Suprapubic skin (tissue), 4 donors: ENCODE data around the gene MID2. TPM values are rescaled to one million over a fixed set of nuclear protein-coding genes. Genes with fewer than 3 reads are reported as not detected.

Experiments
- DNase-seq, 2 donors: peaks; one replicate each; pipeline ENCODE4 v3.0.0-alpha.2; 2019; ENCODE audit warnings: low spot score in 2 of 2
- H3K27ac ChIP-seq: fragments of 200-600 bp; sonication (generic); one replicate; pipeline ENCODE4 v1.5.1; 2019
- H3K27me3 ChIP-seq: fragments of 200-600 bp; sonication (generic); one replicate; pipeline ENCODE4 v1.5.1; 2019
- H3K36me3 ChIP-seq: fragments of 200-600 bp; sonication (generic); one replicate; pipeline ENCODE4 v1.5.1; 2019
- H3K4me1 ChIP-seq: fragments of 200-600 bp; sonication (generic); one replicate; pipeline ENCODE4 v1.5.1; 2019
- H3K4me3 ChIP-seq: fragments of 200-600 bp; sonication (generic); one replicate; pipeline ENCODE4 v1.5.1; 2019; ENCODE audit warnings: mild to moderate bottlenecking
- H3K9me3 ChIP-seq: fragments of 200-600 bp; sonication (generic); one replicate; pipeline ENCODE4 v1.5.1; 2019
- EP300 ChIP-seq: sonication (generic); formaldehyde crosslinking; IDR thresholded peaks from one replicate; pipeline ENCODE4 v1.6.1; 2017; ENCODE audit warnings: antibody characterized with exemption
- POLR2A ChIP-seq, 2 donors: fragments of 450-650 bp; IDR thresholded peaks; one replicate each; pipeline ENCODE4 v1.6.1; 2017; ENCODE audit warnings: antibody characterized with exemption in 2 of 2, mild to moderate bottlenecking in 2 of 2, moderate library complexity in 2 of 2
- POLR2AphosphoS5 ChIP-seq, 3 donors: sonication (generic); formaldehyde crosslinking; IDR thresholded peaks; one replicate each; pipeline ENCODE4 v1.6.1; 2017; ENCODE audit warnings: antibody characterized with exemption in 3 of 3
- WGBS: methylation state at CpG from one replicate; pipeline ENCODE4 v1.1.5; 2018; 5-methylcytosine and 5-hydroxymethylcytosine counted together
- total RNA-seq, 4 donors: library from RNA; depleted of rRNA; stranded (reverse); fragments of >200 nt; gene quantifications; one replicate each; pipeline ENCODE4 v1.1.0, GENCODE V29; 2016
- TF ChIP-seq, protein P1 (sequence below), 2 donors: fragments of 200-600 bp in 1 of 2; fragments of 450-650 bp in 1 of 2; sonication (generic) in 1 of 2; IDR thresholded peaks; one replicate each; pipeline ENCODE4 v1.5.1; 2016 to 2019; ENCODE audit warnings: antibody characterized with exemption in 2 of 2, mild to moderate bottlenecking in 1 of 2, moderate library complexity in 1 of 2

MID2 gene, protein sequence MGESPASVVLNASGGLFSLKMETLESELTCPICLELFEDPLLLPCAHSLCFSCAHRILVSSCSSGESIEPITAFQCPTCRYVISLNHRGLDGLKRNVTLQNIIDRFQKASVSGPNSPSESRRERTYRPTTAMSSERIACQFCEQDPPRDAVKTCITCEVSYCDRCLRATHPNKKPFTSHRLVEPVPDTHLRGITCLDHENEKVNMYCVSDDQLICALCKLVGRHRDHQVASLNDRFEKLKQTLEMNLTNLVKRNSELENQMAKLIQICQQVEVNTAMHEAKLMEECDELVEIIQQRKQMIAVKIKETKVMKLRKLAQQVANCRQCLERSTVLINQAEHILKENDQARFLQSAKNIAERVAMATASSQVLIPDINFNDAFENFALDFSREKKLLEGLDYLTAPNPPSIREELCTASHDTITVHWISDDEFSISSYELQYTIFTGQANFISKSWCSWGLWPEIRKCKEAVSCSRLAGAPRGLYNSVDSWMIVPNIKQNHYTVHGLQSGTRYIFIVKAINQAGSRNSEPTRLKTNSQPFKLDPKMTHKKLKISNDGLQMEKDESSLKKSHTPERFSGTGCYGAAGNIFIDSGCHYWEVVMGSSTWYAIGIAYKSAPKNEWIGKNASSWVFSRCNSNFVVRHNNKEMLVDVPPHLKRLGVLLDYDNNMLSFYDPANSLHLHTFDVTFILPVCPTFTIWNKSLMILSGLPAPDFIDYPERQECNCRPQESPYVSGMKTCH
- total RNA-seq = 10 to 100 TPM; 31.8 to 50.9 (median 36.1) TPM

DNA sequence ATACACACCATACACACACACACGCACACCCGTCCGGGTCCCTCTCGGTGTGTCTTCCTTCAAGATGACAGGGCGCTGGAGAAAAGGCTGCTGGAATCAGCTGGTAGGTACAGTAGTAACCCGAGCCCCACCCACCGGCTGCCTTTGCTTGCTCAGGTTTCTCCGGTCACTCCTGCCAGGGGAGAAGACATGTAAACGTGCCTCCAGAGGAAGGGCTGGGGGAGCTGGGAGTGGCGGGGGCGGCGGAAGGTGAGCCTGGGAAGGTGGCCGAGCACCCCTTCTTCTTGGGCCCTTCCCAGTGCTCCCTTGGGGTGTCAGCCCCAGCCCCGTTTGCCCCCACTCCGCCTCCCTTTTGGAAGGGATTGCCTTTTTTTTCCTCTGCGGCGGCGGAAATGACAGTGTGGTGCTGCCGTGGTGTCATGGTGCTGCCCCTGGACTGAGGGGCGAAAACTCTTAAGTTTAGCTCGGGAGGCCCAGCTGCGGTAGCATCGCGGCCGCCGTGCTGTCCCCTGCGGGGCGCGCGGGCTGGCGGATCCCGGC lies at the start of gene MID2:
Gene MID2, plus strand, starts transcription at position 169 of the 540 bp plus-strand sequence. CDS start 561 bp downstream, outside the sequence.
- H3K4me1 ChIP-seq = peaks cover 19% of the 10 kb centered on the region
- peak within 1 kb of the TSS; percentile 89 for H3K27ac ChIP-seq
- DNase-seq = peak; percentile 79
- no peaks in the 10 kb centered on the region for H3K27me3 ChIP-seq
- H3K36me3 ChIP-seq = no peaks in the 10 kb centered on the region
- peak within 1 kb of the TSS; percentile 64 for H3K4me3 ChIP-seq
- H3K9me3 ChIP-seq = no peaks in the 10 kb centered on the region
- 55% methylated on average over 16 of the region's 32 CpGs for WGBS
- TF ChIP-seq EP300 = no peak
- TF ChIP-seq POLR2AphosphoS5 (IDR thresholded peaks at IDR 0.05) = no peak
- TF ChIP-seq POLR2A (IDR thresholded peaks at IDR 0.05) = no peak
- TF ChIP-seq, protein P1, sequence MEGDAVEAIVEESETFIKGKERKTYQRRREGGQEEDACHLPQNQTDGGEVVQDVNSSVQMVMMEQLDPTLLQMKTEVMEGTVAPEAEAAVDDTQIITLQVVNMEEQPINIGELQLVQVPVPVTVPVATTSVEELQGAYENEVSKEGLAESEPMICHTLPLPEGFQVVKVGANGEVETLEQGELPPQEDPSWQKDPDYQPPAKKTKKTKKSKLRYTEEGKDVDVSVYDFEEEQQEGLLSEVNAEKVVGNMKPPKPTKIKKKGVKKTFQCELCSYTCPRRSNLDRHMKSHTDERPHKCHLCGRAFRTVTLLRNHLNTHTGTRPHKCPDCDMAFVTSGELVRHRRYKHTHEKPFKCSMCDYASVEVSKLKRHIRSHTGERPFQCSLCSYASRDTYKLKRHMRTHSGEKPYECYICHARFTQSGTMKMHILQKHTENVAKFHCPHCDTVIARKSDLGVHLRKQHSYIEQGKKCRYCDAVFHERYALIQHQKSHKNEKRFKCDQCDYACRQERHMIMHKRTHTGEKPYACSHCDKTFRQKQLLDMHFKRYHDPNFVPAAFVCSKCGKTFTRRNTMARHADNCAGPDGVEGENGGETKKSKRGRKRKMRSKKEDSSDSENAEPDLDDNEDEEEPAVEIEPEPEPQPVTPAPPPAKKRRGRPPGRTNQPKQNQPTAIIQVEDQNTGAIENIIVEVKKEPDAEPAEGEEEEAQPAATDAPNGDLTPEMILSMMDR (IDR thresholded peaks at IDR 0.05) = no peak

DNA sequence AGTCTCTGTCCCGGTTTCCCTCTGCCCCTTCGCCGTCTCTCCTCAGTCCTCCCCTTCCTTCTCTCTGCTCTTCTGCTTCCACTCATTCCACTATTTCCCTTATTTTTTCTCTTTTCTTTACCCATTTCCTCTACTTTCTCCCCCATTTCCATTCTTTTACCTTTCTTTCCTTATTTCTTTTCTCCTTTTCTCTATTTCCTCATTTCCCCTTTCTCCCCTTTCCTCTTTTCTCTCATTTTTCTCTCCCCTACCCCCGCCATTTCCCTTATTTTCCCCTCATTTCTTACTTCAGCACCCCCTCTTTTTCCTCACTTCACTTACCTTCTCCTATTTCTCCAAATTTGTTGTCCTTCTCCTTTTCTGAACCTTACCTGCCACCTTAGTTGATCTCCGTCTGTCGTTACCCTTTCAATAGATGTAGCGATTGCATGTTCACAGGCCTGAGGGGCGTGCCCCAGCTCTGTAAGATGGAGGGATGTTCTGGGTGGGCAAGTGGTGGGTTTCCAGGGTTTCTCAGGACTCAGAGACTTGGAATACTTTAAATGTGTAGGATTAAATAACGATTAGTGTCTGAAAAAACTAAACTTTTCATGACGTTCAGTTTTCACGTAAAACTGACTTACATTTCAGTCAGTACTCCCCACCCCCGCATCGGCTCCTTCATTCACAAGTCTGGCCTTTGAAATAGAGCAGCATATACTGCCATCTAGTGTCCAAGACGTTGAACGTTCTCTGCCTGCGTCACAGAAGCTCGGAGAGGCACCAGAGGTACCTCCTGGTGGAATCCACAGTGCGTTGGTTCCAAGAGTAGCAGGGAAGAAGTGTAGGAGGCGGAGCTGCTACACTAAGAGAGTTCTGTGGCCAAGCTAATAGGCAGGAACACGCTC lies 48.8 kb upstream of the MID2 start:
- H3K4me3 ChIP-seq = peak overlapping the region; percentile 57
- no peaks in the 10 kb centered on the region for H3K27me3 ChIP-seq
- TF ChIP-seq, protein P1 (IDR thresholded peaks at IDR 0.05) = peak; percentile 48 to 77
- TF ChIP-seq POLR2AphosphoS5 (IDR thresholded peaks at IDR 0.05) = no peak
- H3K4me1 ChIP-seq = peaks cover 12% of the 10 kb centered on the region
- no peaks in the 10 kb centered on the region for H3K36me3 ChIP-seq
- 17% methylated on average over 19 of the region's 20 CpGs for WGBS
- no peaks in the 10 kb centered on the region for H3K9me3 ChIP-seq
- H3K27ac ChIP-seq = peak overlapping the region; percentile 82
- peak; percentile 89 to 90 for DNase-seq

DNA sequence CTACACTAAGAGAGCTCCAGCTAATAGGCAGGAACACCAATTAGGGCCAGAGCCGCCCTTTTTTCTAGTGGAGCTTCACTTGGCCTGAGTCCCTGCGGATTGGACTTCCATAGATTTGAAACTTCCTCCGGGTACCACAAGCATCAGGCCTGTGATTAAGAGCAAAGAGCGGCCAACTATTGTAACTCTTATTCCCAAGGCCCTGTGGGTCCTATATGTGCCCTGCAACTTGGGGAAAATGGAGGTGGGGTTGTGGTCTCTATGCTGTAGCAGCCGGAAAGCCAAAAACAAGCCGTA lies 48.2 kb upstream of the MID2 start, which contains the start of gene NCBP2L:
Gene NCBP2L, plus strand, starts transcription at position 198 of the 297 bp plus-strand sequence. CDS start 16,488 bp downstream, outside the sequence.
- H3K9me3 ChIP-seq = no peaks in the 10 kb centered on the region
- WGBS = 68% methylated on average over 5 of the region's 6 CpGs
- TF ChIP-seq EP300 = no peak
- no peak for TF ChIP-seq POLR2A (IDR thresholded peaks at IDR 0.05)
- TF ChIP-seq, protein P1 (IDR thresholded peaks at IDR 0.05) = no peak
- TF ChIP-seq POLR2AphosphoS5 (IDR thresholded peaks at IDR 0.05) = no peak
- no peaks in the 10 kb centered on the region for H3K27me3 ChIP-seq
- peak within 1 kb of the TSS; percentile 57 for H3K4me3 ChIP-seq
- H3K36me3 ChIP-seq = no peaks in the 10 kb centered on the region
- H3K4me1 ChIP-seq = peaks cover 12% of the 10 kb centered on the region
- DNase-seq = no peak
- peak within 1 kb of the TSS; percentile 82 for H3K27ac ChIP-seq

DNA sequence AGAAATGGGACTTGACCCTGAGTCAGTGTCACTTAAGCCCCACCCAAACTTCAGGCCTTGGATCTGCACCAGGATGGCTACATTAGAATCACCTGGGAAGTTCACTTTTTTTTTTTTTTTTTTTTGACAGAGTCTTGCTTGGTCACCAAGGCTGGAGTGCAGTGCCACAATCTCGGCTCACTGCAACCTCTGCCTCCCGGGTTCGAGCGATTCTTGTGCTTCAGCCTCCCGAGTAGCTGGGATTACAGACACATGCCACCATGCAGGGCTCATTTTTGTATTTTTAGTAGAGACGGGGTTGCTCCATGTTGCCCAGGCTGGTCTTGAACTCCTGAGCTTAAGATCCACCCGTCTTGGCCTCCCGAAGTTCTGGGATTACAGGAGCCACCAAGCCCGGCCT lies 45.1 kb upstream of the MID2 start:
- Histone ChIP-seq H3K36me3 (no peaks in the 10 kb centered on the region), H3K27ac (no peak overlapping the region), H3K4me3 (no peak overlapping the region), H3K9me3 (no peaks in the 10 kb centered on the region), H3K27me3 (no peaks in the 10 kb centered on the region), H3K4me1 (peaks cover 9% of the 10 kb centered on the region)
- no peak for DNase-seq
- TF ChIP-seq POLR2A (IDR thresholded peaks at IDR 0.05) = no peak
- TF ChIP-seq POLR2AphosphoS5 (IDR thresholded peaks at IDR 0.05) = no peak
- 87% methylated on average over 8 of the region's 9 CpGs for WGBS

DNA sequence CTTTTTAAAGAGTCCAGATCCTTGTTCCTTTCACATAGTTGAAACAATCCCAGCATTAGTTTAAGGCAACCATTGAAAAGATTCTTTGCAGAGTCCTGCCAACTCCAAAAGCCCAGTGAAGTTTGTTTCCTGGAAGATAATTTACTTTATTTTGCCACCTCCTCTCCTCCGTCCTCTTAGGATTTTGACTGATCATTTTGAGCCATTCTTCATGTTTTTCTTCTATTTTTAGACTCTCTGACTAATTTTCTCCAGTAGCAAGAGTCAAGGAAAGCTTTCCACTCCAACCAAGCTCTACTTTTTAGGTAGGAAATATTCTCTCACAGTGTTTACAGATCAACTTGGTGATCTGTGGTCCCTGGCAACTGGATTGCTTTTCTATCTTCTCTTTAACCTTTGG lies 37.8 kb upstream of the MID2 start:
- no peaks in the 10 kb centered on the region for H3K9me3 ChIP-seq
- no peak overlapping the region for H3K4me3 ChIP-seq
- no peaks in the 10 kb centered on the region for H3K36me3 ChIP-seq
- WGBS = 25% methylated on average over 1 of the region's 1 CpG
- TF ChIP-seq EP300 (no peak), POLR2A (IDR thresholded peaks at IDR 0.05) (no peak), POLR2AphosphoS5 (IDR thresholded peaks at IDR 0.05) (no peak)
- TF ChIP-seq, protein P1 (IDR thresholded peaks at IDR 0.05) = no peak
- no peaks in the 10 kb centered on the region for H3K27me3 ChIP-seq
- H3K4me1 ChIP-seq = no peaks in the 10 kb centered on the region
- no peak for DNase-seq
- H3K27ac ChIP-seq = no peak overlapping the region
